Liver (tissue), 9 donors: ENCODE measurements around the gene MYMK. TPM values are rescaled to one million over a fixed set of nuclear protein-coding genes. Genes with fewer than 3 reads are reported as not detected.

ENCODE experiments used
- DNase-seq: peaks from one replicate; pipeline ENCODE4 v3.0.0-alpha.2; 2017; ENCODE audit warnings: low spot score
- H3K27ac ChIP-seq, 2 donors: one replicate each; pipeline ENCODE4 v1.7.0; 2013; ENCODE audit warnings: inconsistent platforms in 2 of 2, low read length in 2 of 2, control low read depth in 1 of 2, low read depth in 1 of 2, mild to moderate bottlenecking in 1 of 2
- H3K27me3 ChIP-seq, 4 donors: one replicate each; pipeline versions ENCODE4 v1.6.1 to v1.7.0; 2013; ENCODE audit warnings: low read length in 3 of 4, inconsistent platforms in 1 of 4, mild to moderate bottlenecking in 1 of 4, moderate library complexity in 1 of 4; ENCODE audit not compliant: control insufficient read depth in 4 of 4, insufficient read depth in 4 of 4
- H3K36me3 ChIP-seq, 4 donors: one replicate each; pipeline versions ENCODE4 v1.6.1 to v1.7.0; 2013; ENCODE audit warnings: low read length in 3 of 4, mild to moderate bottlenecking in 3 of 4, low read depth in 1 of 4, moderate library complexity in 1 of 4; ENCODE audit not compliant: control insufficient read depth in 4 of 4, insufficient read depth in 3 of 4
- H3K4me1 ChIP-seq, 4 donors: one replicate each; pipeline versions ENCODE4 v1.6.1 to v1.7.0; 2013; ENCODE audit warnings: low read length in 3 of 4, mild to moderate bottlenecking in 3 of 4, moderate library complexity in 1 of 4; ENCODE audit not compliant: control insufficient read depth in 4 of 4, insufficient read depth in 4 of 4
- H3K4me3 ChIP-seq, 3 donors: one replicate each; pipeline versions ENCODE4 v1.6.1 to v1.7.0; 2013; ENCODE audit warnings: low read length in 3 of 3, control low read depth in 1 of 3, low read depth in 1 of 3, mild to moderate bottlenecking in 1 of 3
- H3K9ac ChIP-seq, 2 donors: one replicate each; pipeline ENCODE4 v1.7.0; 2013; ENCODE audit warnings: low read length in 2 of 2, mild to moderate bottlenecking in 2 of 2, moderate library complexity in 2 of 2, control low read depth in 1 of 2, low read depth in 1 of 2
- H3K9me3 ChIP-seq, 4 donors: one replicate each; pipeline versions ENCODE4 v1.6.1 to v1.7.0; 2013; ENCODE audit warnings: low read length in 3 of 4; ENCODE audit not compliant: control insufficient read depth in 4 of 4
- EGR1 ChIP-seq, 2 donors: IDR thresholded peaks; 2 replicates each; pipeline ENCODE4 v1.6.1; 2016 to 2018; ENCODE audit warnings: antibody characterized with exemption in 2 of 2, low read depth in 2 of 2
- FOXA1 ChIP-seq: IDR thresholded peaks from 2 replicates; pipeline ENCODE4 v1.6.1; 2016; ENCODE audit warnings: antibody characterized with exemption
- FOXA2 ChIP-seq: IDR thresholded peaks from 2 replicates; pipeline ENCODE4 v1.6.1; 2016; ENCODE audit warnings: antibody characterized with exemption
- GABPA ChIP-seq, 2 donors: IDR thresholded peaks in 1 of 2; conservative IDR thresholded peaks in 1 of 2; 2 replicates each; pipeline ENCODE4 v1.6.1; 2016; ENCODE audit warnings: antibody characterized with exemption in 2 of 2, mild to moderate bottlenecking in 1 of 2, moderate library complexity in 1 of 2
- HNF4A ChIP-seq, 2 donors: conservative IDR thresholded peaks; 2 replicates each; pipeline ENCODE4 v1.6.1; 2016; ENCODE audit warnings: antibody characterized with exemption in 2 of 2, mild to moderate bottlenecking in 2 of 2
- HNF4G ChIP-seq: IDR thresholded peaks from 2 replicates; pipeline ENCODE4 v1.6.1; 2016; ENCODE audit warnings: antibody characterized with exemption
- JUND ChIP-seq, 2 donors: IDR thresholded peaks; 2 replicates each; pipeline ENCODE4 v1.6.1; 2016; ENCODE audit warnings: antibody characterized with exemption in 2 of 2
- NR2F2 ChIP-seq: IDR thresholded peaks from 2 replicates; pipeline ENCODE4 v1.6.1; 2016; ENCODE audit warnings: antibody characterized with exemption
- RAD21 ChIP-seq, 2 donors: IDR thresholded peaks; 2 replicates each; pipeline ENCODE4 v1.6.1; 2016; ENCODE audit warnings: antibody characterized with exemption in 2 of 2, mild to moderate bottlenecking in 2 of 2
- RXRA ChIP-seq, 2 donors: IDR thresholded peaks; 2 replicates each; pipeline ENCODE4 v1.6.1; 2017 to 2018; ENCODE audit warnings: antibody characterized with exemption in 2 of 2, mild to moderate bottlenecking in 1 of 2
- SP1 ChIP-seq: IDR thresholded peaks from 2 replicates; pipeline ENCODE4 v1.6.1; 2018; ENCODE audit warnings: antibody characterized with exemption, mild to moderate bottlenecking
- TAF1 ChIP-seq: conservative IDR thresholded peaks from 2 replicates; pipeline ENCODE4 v1.6.1; 2016; ENCODE audit warnings: antibody characterized with exemption, mild to moderate bottlenecking
- YY1 ChIP-seq: IDR thresholded peaks from 2 replicates; pipeline ENCODE4 v1.6.1; 2016; ENCODE audit warnings: antibody characterized with exemption, mild to moderate bottlenecking
- WGBS: extraction: QIAGEN DNeasy Blood & Tissue Kit; methylation state at CpG from one replicate; pipeline ENCODE4 v1.1.7; 2013; 5-methylcytosine and 5-hydroxymethylcytosine counted together
- polyA plus RNA-seq, 2 donors: library from polyadenylated mRNA; stranded (reverse) in 1 of 2; unstranded in 1 of 2; fragments of 200-250 nt in 1 of 2; fragments of >200 nt in 1 of 2; fragmentation: Nextera tagmentation in 1 of 2; extraction: Ambion mirVana in 1 of 2; gene quantifications; one replicate each; pipeline versions ENCODE4 v1.2.1 to v1.2.3, GENCODE V29; 2013 to 2015
- total RNA-seq, 2 donors: library from RNA; depleted of rRNA; stranded (reverse); fragments of >200 nt; gene quantifications; one replicate each; pipeline ENCODE4 v1.2.3, GENCODE V29; 2014
- TF ChIP-seq, protein P1 (sequence below): fragments of 150-350 bp; IDR thresholded peaks from 2 replicates; pipeline ENCODE4 v1.5.1; 2017; ENCODE audit warnings: improper control_type of control experiment, low read depth, low read length; ENCODE audit not compliant: missing input control
- TF ChIP-seq, protein P2 (sequence below): IDR thresholded peaks from 2 replicates; pipeline ENCODE4 v1.6.1; 2016; ENCODE audit warnings: antibody characterized with exemption
- TF ChIP-seq, protein P3 (sequence below): IDR thresholded peaks from 2 replicates; pipeline ENCODE4 v1.6.1; 2016; ENCODE audit warnings: antibody characterized with exemption
- TF ChIP-seq, protein P4 (sequence below): IDR thresholded peaks from 2 replicates; pipeline ENCODE4 v1.6.1; 2016; ENCODE audit warnings: antibody characterized with exemption
- TF ChIP-seq, protein P5 (sequence below): IDR thresholded peaks from 2 replicates; pipeline ENCODE4 v1.6.1; 2016; ENCODE audit warnings: antibody characterized with exemption, mild to moderate bottlenecking
- donor health status: healthy.
- donor health status: healthy.
- donor health status: healthy.
- donor health status: healthy.
- donor health status: healthy.

MYMK gene, protein sequence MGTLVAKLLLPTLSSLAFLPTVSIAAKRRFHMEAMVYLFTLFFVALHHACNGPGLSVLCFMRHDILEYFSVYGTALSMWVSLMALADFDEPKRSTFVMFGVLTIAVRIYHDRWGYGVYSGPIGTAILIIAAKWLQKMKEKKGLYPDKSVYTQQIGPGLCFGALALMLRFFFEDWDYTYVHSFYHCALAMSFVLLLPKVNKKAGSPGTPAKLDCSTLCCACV
- not detected for total RNA-seq
- not detected for polyA plus RNA-seq

DNA sequence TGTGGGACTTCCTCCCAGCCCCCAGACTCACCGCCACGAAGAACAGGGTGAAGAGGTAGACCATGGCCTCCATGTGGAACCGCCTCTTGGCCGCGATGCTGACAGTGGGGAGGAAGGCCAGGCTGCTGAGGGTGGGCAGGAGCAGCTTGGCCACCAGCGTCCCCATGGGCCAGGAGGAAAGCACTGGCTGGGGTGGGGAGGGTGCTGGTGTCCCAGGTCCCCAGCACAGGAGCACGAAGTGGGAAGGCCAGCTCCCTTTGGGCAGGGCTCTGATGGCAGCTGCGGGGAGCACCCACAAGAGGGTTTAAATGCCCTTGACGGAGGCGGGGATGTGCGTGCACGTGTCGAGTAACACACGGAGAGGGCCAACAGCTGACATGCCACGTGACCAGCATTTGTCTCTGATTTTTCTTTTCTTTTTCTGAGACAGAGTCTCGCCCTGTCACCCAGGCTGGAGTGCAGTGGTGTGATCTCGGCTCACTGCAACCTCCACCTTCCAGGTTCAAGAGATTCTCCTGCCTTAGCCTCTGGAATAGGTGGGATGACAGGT, at the start of gene MYMK:
Gene MYMK (minus strand): TSS at position 281 of the 550 bp plus-strand sequence. CDS start 115 bp downstream, at position 166.
- H3K36me3 ChIP-seq: no peaks in the 10 kb centered on the region
- H3K4me1 ChIP-seq: peaks cover 12 to 62% (median 35%) of the 10 kb centered on the region in 4 donors
- 97% methylated on average over 17 of the region's 17 CpGs for WGBS
- TF ChIP-seq, protein P1, sequence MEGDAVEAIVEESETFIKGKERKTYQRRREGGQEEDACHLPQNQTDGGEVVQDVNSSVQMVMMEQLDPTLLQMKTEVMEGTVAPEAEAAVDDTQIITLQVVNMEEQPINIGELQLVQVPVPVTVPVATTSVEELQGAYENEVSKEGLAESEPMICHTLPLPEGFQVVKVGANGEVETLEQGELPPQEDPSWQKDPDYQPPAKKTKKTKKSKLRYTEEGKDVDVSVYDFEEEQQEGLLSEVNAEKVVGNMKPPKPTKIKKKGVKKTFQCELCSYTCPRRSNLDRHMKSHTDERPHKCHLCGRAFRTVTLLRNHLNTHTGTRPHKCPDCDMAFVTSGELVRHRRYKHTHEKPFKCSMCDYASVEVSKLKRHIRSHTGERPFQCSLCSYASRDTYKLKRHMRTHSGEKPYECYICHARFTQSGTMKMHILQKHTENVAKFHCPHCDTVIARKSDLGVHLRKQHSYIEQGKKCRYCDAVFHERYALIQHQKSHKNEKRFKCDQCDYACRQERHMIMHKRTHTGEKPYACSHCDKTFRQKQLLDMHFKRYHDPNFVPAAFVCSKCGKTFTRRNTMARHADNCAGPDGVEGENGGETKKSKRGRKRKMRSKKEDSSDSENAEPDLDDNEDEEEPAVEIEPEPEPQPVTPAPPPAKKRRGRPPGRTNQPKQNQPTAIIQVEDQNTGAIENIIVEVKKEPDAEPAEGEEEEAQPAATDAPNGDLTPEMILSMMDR: no peak
- TF ChIP-seq, protein P2, sequence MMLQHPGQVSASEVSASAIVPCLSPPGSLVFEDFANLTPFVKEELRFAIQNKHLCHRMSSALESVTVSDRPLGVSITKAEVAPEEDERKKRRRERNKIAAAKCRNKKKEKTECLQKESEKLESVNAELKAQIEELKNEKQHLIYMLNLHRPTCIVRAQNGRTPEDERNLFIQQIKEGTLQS: no peak
- TF ChIP-seq GABPA (IDR thresholded peaks at IDR 0.05 in 1 of 2, conservative IDR thresholded peaks at IDR 0.05 in 1 of 2) (no peak), YY1 (no peak), FOXA2 (no peak), HNF4A (conservative IDR thresholded peaks at IDR 0.05) (no peak), RAD21 (IDR thresholded peaks at IDR 0.05) (no peak), EGR1 (IDR thresholded peaks at IDR 0.05; ENCODE audit: low read depth in 2 of 2) (no peak), FOXA1 (no peak), HNF4G (no peak), NR2F2 (no peak), RXRA (IDR thresholded peaks at IDR 0.05) (no peak), TAF1 (no peak), JUND (IDR thresholded peaks at IDR 0.05) (no peak), SP1 (no peak)
- TF ChIP-seq, protein P3, sequence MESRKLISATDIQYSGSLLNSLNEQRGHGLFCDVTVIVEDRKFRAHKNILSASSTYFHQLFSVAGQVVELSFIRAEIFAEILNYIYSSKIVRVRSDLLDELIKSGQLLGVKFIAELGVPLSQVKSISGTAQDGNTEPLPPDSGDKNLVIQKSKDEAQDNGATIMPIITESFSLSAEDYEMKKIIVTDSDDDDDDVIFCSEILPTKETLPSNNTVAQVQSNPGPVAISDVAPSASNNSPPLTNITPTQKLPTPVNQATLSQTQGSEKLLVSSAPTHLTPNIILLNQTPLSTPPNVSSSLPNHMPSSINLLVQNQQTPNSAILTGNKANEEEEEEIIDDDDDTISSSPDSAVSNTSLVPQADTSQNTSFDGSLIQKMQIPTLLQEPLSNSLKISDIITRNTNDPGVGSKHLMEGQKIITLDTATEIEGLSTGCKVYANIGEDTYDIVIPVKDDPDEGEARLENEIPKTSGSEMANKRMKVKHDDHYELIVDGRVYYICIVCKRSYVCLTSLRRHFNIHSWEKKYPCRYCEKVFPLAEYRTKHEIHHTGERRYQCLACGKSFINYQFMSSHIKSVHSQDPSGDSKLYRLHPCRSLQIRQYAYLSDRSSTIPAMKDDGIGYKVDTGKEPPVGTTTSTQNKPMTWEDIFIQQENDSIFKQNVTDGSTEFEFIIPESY: no peak
- TF ChIP-seq, protein P4, sequence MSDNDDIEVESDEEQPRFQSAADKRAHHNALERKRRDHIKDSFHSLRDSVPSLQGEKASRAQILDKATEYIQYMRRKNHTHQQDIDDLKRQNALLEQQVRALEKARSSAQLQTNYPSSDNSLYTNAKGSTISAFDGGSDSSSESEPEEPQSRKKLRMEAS: no peak
- TF ChIP-seq, protein P5, sequence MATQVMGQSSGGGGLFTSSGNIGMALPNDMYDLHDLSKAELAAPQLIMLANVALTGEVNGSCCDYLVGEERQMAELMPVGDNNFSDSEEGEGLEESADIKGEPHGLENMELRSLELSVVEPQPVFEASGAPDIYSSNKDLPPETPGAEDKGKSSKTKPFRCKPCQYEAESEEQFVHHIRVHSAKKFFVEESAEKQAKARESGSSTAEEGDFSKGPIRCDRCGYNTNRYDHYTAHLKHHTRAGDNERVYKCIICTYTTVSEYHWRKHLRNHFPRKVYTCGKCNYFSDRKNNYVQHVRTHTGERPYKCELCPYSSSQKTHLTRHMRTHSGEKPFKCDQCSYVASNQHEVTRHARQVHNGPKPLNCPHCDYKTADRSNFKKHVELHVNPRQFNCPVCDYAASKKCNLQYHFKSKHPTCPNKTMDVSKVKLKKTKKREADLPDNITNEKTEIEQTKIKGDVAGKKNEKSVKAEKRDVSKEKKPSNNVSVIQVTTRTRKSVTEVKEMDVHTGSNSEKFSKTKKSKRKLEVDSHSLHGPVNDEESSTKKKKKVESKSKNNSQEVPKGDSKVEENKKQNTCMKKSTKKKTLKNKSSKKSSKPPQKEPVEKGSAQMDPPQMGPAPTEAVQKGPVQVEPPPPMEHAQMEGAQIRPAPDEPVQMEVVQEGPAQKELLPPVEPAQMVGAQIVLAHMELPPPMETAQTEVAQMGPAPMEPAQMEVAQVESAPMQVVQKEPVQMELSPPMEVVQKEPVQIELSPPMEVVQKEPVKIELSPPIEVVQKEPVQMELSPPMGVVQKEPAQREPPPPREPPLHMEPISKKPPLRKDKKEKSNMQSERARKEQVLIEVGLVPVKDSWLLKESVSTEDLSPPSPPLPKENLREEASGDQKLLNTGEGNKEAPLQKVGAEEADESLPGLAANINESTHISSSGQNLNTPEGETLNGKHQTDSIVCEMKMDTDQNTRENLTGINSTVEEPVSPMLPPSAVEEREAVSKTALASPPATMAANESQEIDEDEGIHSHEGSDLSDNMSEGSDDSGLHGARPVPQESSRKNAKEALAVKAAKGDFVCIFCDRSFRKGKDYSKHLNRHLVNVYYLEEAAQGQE: no peak
- H3K27ac ChIP-seq: peak within 1 kb of the TSS; percentile 51 to 61
- no peaks in the 10 kb centered on the region for H3K9me3 ChIP-seq
- H3K9ac ChIP-seq: no peak within 1 kb of the TSS
- H3K4me3 ChIP-seq: no peak within 1 kb of the TSS
- H3K27me3 ChIP-seq: no peaks in the 10 kb centered on the region
- no peak for DNase-seq
